GM19238 (cell line): ENCODE measurements around the gene DDX49.

Source experiments
- DNase-seq: peaks from one replicate; pipeline ENCODE4 v3.0.0; 2011; ENCODE audit warnings: low spot score; ENCODE audit not compliant: insufficient read length

The DDX49 gene

DNA sequence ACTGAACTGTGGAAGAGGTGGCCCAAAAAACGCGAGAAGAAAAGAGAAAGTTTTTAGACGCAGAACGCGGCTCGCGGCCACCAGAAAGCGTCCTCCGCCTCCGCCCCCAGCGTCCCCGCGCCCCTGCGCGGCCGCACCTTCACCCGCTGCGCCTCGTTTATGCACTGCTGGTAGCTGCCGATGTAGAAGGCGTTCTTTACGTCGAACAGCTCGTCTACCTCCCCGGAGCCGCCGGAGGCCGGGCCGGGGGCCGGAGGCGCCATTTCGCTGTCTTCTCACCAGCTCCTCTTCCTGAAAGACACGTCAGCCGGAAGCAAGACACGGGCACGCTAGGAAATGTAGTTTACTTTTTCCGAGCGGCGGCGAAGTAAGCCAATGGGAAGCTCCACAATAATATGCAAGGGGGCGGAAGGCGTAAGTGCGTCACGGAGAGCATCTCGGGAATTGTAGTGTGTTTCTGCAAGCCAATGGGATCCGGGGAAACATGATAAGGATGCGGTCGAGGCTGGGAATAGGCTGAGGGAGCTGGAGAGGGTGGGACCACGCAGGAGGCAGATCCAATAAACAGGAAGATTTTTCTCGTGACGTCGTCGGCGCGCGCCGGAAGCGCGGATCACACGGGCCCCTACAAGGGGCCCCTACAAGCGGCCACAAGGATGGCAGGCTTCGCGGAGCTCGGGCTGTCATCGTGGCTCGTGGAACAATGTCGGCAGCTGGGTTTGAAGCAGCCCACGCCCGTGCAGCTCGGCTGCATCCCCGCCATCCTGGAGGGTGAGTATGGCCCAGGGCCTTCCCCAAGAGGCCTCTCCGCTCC lies at the start of gene DDX49, which contains the start of gene COPE:
TSS of gene DDX49 (plus strand) at position 630 of the 814 bp plus-strand sequence. CDS start at position 657, 27 bp downstream.
TSS of gene COPE (minus strand) at position 302 of the 814 bp plus-strand sequence. CDS start at position 263, 39 bp downstream.
- DNase-seq: peak; percentile 99

DNA sequence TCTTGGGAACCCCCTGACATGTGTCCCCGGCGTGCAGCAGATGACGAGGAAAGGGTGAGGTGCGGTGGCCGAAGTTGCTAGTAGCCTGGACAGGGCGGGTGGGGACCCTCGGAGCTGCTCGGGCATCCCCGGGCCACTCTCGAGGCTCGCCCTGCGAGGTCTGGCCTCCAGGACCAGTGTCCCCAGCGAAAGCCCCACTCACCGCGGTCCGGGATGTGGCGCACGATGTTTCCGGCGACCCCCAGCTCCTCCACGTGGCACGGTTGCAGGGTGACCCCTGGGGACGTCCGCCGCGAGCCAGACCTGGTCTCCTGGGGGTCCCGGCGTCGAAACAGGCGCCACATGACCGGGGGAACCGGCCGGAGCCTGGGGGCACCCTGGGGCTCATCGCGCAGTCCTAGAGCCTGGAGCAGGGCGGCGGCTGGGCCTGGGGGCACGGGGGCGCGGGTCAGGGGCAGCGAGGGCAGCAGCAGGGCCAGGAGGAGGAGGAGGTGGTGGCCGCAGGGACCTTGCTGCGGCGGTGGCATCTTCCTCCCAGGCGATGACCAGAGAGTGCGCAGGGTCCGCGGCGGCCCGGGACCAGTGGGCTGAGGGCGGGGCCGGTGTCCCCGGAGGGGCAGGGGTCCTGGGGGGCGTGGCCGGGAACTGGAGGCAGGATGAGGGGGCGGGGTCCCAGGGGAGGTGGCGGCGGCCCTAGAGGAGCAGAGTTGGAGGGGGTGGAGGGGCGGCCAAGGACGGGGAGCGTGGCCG lies 49.6 kb upstream of the DDX49 start:
- no peak for DNase-seq

GRCh38 chr19:18870531-18871172 lies 48.9 kb upstream of the DDX49 start:
- no peak for DNase-seq

DNA sequence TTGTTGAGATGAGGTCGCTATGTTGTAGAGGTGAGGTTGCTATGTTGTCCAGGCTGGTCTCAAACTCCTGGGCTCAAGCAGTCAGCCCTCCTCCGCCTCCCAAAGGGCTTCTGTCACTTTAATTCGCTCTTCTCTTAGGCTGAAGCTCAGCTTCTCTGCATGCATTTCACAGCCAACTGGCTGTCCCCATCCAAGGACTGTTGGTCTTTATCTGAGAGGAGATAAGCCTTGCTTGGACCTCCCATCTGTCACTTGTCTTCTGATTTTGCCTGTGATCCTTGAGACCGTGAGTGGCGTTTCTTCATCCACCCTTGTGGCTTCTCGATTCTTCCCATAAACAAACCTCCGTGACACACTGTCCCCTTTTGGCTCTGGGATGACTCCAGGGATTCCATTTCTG lies 48.0 kb upstream of the DDX49 start:
- no peak for DNase-seq

DNA sequence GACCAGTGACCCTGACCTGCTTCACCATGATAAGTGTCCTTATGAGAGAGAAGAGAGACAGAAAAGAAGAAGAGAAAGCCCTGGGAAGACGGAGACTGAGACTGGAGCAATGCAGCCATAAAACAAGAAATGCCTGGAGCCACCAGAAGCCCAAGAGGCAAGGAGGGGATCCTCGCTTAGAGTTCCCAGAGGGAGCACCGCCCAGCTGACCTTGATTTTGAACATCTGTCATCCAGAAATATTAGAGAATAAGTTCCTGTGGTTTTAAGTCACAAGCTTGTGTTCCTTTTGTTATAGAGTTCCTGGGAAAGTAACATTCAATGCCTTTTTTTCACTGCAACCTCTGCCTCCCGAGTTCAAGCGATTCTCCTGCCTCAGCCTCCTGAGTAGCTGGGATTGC lies 43.8 kb upstream of the DDX49 start:
- DNase-seq: no peak

GRCh38 chr19:18876865-18877264 lies 42.6 kb upstream of the DDX49 start:
- DNase-seq: no peak

- DNase-seq: no peak
Observed at GRCh38 chr19:18878058-18878797, 41.3 kb upstream of the DDX49 start.

GRCh38 chr19:18878858-18879578 lies 40.5 kb upstream of the DDX49 start:
- no peak for DNase-seq

DNA sequence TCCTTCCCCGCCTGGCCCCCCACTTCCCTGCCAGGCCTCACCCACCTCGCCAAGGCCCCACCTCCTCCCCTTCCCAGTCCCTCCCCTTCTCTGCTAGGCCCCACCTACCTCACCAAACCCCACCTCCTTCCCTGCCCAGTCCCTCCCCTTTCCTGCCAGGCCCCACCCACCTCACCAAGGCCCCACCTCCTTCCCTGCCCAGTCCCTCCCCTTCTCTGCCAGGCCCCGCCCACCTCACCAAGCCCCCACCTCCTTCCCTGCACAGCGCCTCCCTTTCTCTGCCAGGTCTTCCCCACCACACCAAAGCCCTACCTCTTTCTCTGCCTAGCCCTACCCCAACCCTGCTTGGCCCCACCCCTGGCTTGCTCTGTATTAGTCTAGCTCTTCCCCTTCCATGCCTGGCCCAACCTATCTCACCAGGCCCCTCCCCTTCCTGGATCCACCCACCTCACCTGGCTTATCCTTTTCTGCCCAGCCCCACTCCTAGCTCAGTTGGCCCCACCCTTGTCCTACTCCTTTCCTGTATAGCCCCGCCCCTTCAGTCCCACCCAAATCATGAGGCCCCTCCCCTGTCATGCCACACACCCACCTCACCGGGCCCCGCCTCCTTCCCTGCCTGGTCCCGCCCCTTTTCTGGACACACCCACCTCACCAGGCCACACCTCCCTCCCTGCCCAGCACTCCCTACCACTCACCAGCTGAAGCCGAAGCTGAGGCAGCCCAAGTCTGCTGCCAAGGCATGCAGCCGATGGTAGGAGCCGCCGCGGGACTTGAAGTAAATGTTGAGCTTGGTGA lies 39.7 kb upstream of the DDX49 start:
- DNase-seq: no peak

DNA sequence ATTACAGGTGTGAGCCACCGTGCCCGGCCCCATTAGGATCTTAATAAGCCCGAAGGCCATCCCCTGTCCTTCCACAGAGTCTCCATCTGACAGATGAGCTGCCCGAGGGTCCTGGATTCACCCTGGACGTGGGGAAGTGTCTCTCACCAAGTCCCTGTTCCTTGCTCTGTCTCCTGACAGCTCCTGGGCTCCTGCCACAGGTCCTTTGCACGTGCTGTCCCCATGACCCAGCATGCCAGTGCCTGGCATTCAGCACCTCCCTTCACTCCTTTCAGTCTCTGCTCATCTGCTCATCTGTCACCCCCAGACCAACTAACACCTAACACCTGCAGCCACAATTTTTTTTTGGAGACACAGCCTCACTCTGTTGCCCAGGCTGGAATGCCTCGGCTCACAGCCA lies 38.0 kb upstream of the DDX49 start:
- no peak for DNase-seq

- no peak for DNase-seq
Observed at GRCh38 chr19:18883526-18884304, 35.8 kb upstream of the DDX49 start.

GRCh38 chr19:18886972-18887371 lies 32.5 kb upstream of the DDX49 start:
- no peak for DNase-seq

- DNase-seq: no peak
Observed at GRCh38 chr19:18889949-18890745, 29.4 kb upstream of the DDX49 start.

GRCh38 chr19:18893587-18894253 lies 25.8 kb upstream of the DDX49 start:
- no peak for DNase-seq

- no peak for DNase-seq
Observed at GRCh38 chr19:18894254-18895037, 25.1 kb upstream of the DDX49 start.

- no peak for DNase-seq
Observed at GRCh38 chr19:18895038-18895823, 24.3 kb upstream of the DDX49 start.
